Measurements from ENCODE around the gene TTLL9. TPM values are rescaled to one million over a fixed set of nuclear protein-coding genes. Genes with fewer than 3 reads are reported as not detected.

The TTLL9 gene
- total and polyA plus RNA-seq, 2 donors (not counting 1 experiment from before 2014, with no cell fraction given), result 0.74 to 0.76 TPM

DNA sequence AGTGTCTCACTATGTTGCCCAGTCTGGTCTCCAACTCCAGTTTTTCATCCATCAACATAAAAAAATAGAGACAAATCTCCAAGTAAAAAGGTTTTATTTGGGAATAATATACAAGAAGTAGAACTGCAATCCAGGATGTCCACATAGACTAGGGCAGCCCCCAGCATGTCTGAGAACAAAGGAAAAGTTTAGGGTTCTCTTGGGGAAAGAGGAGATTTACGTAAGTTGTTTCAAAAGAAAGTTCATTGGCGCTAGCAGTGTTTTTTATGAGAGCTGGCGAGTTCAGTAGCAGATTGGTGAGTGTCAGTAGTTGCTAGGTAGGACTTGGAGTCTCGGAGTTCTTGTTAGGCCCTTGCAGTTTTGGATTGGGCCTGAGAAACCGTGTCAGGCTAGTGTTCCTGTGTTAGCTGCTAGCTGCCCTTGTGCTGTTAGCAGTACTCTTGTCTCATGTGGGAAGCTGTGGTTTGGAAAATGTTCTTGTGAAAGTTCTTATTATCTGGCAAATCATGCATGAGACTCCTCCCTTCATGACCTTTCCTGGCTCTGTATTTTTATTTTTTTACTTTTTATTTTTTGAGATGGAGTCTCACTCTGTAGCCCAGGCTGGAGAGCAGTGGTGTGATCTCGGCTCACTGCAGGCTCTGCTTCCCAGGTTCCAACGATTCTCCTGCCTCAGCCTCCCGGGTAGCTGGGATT is 24.7 kb downstream of the TTLL9 start:
- Histone ChIP-seq H3K4me2 (replicated peaks; ENCODE audit: low read depth, low read length, poor library complexity, severe bottlenecking) (peak overlapping the region; percentile 71), H3K9ac (ENCODE audit: low read length) (peak overlapping the region; percentile 23), H3K4me1 (ENCODE audit: control insufficient read depth in 2 of 2, insufficient read depth in 2 of 2, low read length in 2 of 2) (peaks cover 10 to 15% of the 10 kb centered on the region in 2 donors), H3K9me3 (ENCODE audit: control extremely low read depth in 1 of 3, control insufficient read depth in 2 of 3, insufficient read depth in 1 of 3, low read length in 2 of 3) (peaks cover 0 to 4% (median 0%) of the 10 kb centered on the region in 3 donors), H3K27me3 (replicated peaks in 1 of 4; ENCODE audit: control extremely low read depth in 1 of 4, control insufficient read depth in 3 of 4, insufficient read depth in 4 of 4, low read length in 3 of 4) (no peaks in the 10 kb centered on the region), H3K36me3 (replicated peaks in 1 of 2; ENCODE audit: control extremely low read depth in 1 of 2, control insufficient read depth in 1 of 2, extremely low read depth in 1 of 2, insufficient read depth in 2 of 2, low read length in 1 of 2) (no peaks in the 10 kb centered on the region), H3K79me2 (ENCODE audit: control insufficient read depth, insufficient read depth, low read length) (no peaks in the 10 kb centered on the region), H3K4me3 (ENCODE audit: control extremely low read depth in 1 of 5, extremely low read depth in 1 of 5, insufficient read depth in 1 of 5, low read depth in 2 of 5, low read length in 4 of 5) (peak overlapping the region in 1 of 5 experiments; percentile 40), H4K20me1 (ENCODE audit: control insufficient read depth, insufficient read depth, low read length, poor library complexity, severe bottlenecking) (no peaks in the 10 kb centered on the region), H2AFZ (ENCODE audit: insufficient read depth, low read depth, low read length, poor library complexity, severe bottlenecking) (peak overlapping the region; percentile 74), H3K27ac (ENCODE audit: low read length in 2 of 2) (peak overlapping the region; percentile 94)
- intact Hi-C loops (cut with micrococcal nuclease), result loop anchor here (1.0 kb wide), 2 partner anchors 15 to 57 kb away; partner anchors contain the start of gene PDRG1
- Mint-ChIP-seq H3K4me3 (peak overlapping the region; percentile 28), H3K27ac (peak overlapping the region; percentile 79), H3K27me3 (no peaks in the 10 kb centered on the region), H3K9me3 (ENCODE audit: insufficient read depth) (no peaks in the 10 kb centered on the region), H3K4me1 (peaks cover 15% of the 10 kb centered on the region)
- CTCF ChIA-PET, result interaction anchor here (0.6 to 1.5 kb wide), 8 partner anchors 10 to 196 kb away, joined by 3 to 7 read pairs (median 3); no protein-coding TSS in a partner anchor
- POLR2A ChIA-PET, result interaction anchor here (0.6 to 2.4 kb wide), 3 partner anchors 16 to 925 kb away, joined by 3 to 9 read pairs (median 4); partner anchors contain the start of genes DUSP15, MAPRE1 and TTLL9
- peak; percentile 89 for DNase-seq
- WGBS (ENCODE audit: insufficient coverage), result 27% methylated on average over 8 of the region's 8 CpGs
- TF ChIP-seq CTCF (IDR thresholded peaks at IDR 0.05) (no peak), EZH2 (IDR thresholded peaks at IDR 0.05; ENCODE audit: borderline replicate concordance, insufficient read depth, low read depth, low read length, poor library complexity, severe bottlenecking) (no peak)
- ATAC-seq (ENCODE audit: low read depth), result peak; percentile 100

GRCh38 chr20:31896049-31896448 is 25.6 kb downstream of the TTLL9 start:
- Mint-ChIP-seq H3K27me3 (no peaks in the 10 kb centered on the region), H3K27ac (peak overlapping the region; percentile 53), H3K9me3 (ENCODE audit: insufficient read depth) (no peaks in the 10 kb centered on the region), H3K4me1 (peaks cover 15% of the 10 kb centered on the region), H3K4me3 (no peak overlapping the region)
- ChIA-PET POLR2A (interaction anchor here (0.6 to 2.4 kb wide), 2 partner anchors 16 to 924 kb away, joined by 3 to 9 read pairs; partner anchors contain the start of gene MAPRE1), CTCF (interaction anchor here (1.4 kb wide), 1 partner anchor 9 kb away, joined by 3 read pairs; no protein-coding TSS in a partner anchor)
- H3K36me3 ChIP-seq (replicated peaks in 1 of 2; ENCODE audit: control extremely low read depth in 1 of 2, control insufficient read depth in 1 of 2, extremely low read depth in 1 of 2, insufficient read depth in 2 of 2, low read length in 1 of 2), result no peaks in the 10 kb centered on the region
- intact Hi-C loops (cut with micrococcal nuclease), result no loop called here
- no peak for DNase-seq
- no peak overlapping the region for H3K4me3 ChIP-seq (ENCODE audit: control extremely low read depth in 1 of 5, extremely low read depth in 1 of 5, insufficient read depth in 1 of 5, low read depth in 2 of 5, low read length in 4 of 5)
- H3K27ac ChIP-seq (ENCODE audit: low read length in 2 of 2), result peak overlapping the region; percentile 94
- no peaks in the 10 kb centered on the region for H3K27me3 ChIP-seq (replicated peaks in 1 of 4; ENCODE audit: control extremely low read depth in 1 of 4, control insufficient read depth in 3 of 4, insufficient read depth in 4 of 4, low read length in 3 of 4)
- peaks cover 10 to 15% of the 10 kb centered on the region in 2 donors for H3K4me1 ChIP-seq (ENCODE audit: control insufficient read depth in 2 of 2, insufficient read depth in 2 of 2, low read length in 2 of 2)
- WGBS (ENCODE audit: insufficient coverage), result 100% methylated on average over 2 of the region's 9 CpGs
- TF ChIP-seq CTCF (IDR thresholded peaks at IDR 0.05) (no peak), EZH2 (IDR thresholded peaks at IDR 0.05; ENCODE audit: borderline replicate concordance, insufficient read depth, low read depth, low read length, poor library complexity, severe bottlenecking) (no peak)
- H2AFZ ChIP-seq (ENCODE audit: insufficient read depth, low read depth, low read length, poor library complexity, severe bottlenecking), result no peak overlapping the region
- H3K9me3 ChIP-seq (ENCODE audit: control extremely low read depth in 1 of 3, control insufficient read depth in 2 of 3, insufficient read depth in 1 of 3, low read length in 2 of 3), result peaks cover 0 to 4% (median 0%) of the 10 kb centered on the region in 3 donors
- no peak overlapping the region for H3K9ac ChIP-seq (ENCODE audit: low read length)
- no peaks in the 10 kb centered on the region for H4K20me1 ChIP-seq (ENCODE audit: control insufficient read depth, insufficient read depth, low read length, poor library complexity, severe bottlenecking)
- H3K79me2 ChIP-seq (ENCODE audit: control insufficient read depth, insufficient read depth, low read length), result no peaks in the 10 kb centered on the region
- no peak for ATAC-seq (ENCODE audit: low read depth)
- H3K4me2 ChIP-seq (replicated peaks; ENCODE audit: low read depth, low read length, poor library complexity, severe bottlenecking), result no peak overlapping the region

All from B cell (primary cell).